ENCODE measurements around the gene NFATC1.
"Not testable (repeated sequence)": the region's sequence is repeated elsewhere in the genome, so short reads cannot be mapped to it uniquely, and the experiment has no call there.

NFATC1 gene

DNA sequence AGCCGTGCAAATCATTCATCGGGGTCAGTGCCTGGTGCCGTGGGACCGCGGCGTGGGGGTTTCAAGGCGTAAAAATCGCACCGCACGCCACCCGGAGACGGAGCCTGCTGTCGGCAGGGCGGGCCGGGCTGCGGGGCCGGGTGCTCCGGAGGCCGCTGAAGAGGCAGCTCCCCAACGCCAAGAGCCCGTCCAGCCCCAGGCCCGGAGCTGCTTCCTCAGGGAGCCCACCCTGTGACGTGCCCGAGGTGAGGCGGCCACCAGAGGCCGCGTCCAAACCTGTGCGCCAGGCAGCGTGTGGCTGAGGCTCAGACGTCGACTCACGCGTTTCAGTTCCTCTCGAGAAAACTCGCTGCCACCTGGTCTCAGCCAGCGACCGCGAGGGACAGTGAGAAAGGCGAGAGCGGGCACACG, 98.1 kb downstream of the NFATC1 start:
- DNase-seq = no peak

DNA sequence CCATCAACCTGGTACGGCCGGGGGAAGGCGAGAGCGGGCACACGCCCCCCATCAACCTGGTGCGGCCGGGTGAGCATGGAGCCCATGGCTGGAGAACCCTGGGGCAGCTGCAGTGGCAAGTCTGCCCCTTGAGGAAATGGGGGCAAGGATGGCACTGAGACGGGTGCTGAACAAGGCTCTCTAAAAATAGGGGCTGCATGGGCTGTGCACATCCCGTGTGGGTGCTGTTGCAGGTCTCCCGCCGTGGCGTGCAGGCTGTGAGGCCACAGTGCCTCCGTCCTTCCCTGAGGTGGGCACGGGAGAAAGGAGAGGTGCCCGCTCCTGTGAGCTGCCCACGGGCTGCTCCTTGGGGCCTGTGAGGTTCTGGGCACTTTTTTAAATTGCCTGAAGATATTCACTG, 99.2 kb downstream of the NFATC1 start:
- DNase-seq = no peak

DNA sequence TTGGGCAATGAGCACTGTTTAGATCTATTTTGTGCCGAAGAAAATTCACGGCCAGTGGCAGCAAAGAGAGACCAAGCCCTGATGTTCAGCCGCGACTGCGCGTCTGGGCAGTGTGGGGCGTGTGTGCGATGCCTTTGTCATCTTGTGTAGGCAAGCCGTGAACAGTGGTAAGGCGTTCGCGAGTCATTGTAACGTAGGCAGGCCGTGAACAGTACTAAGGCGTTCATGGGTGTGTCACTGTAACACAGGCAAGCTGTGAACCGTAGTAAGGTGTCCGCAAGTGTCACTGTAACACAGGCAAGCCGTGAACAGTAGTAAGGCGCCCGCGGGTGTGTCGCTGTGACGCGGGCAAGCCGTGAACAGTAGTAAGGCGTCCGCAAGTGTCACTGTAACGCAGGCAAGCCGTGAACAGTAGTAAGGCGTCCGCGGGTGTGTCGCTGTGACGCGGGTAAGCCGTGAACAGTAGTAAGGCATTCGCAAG, 99.9 kb downstream of the NFATC1 start:
- DNase-seq = no peak

DNA sequence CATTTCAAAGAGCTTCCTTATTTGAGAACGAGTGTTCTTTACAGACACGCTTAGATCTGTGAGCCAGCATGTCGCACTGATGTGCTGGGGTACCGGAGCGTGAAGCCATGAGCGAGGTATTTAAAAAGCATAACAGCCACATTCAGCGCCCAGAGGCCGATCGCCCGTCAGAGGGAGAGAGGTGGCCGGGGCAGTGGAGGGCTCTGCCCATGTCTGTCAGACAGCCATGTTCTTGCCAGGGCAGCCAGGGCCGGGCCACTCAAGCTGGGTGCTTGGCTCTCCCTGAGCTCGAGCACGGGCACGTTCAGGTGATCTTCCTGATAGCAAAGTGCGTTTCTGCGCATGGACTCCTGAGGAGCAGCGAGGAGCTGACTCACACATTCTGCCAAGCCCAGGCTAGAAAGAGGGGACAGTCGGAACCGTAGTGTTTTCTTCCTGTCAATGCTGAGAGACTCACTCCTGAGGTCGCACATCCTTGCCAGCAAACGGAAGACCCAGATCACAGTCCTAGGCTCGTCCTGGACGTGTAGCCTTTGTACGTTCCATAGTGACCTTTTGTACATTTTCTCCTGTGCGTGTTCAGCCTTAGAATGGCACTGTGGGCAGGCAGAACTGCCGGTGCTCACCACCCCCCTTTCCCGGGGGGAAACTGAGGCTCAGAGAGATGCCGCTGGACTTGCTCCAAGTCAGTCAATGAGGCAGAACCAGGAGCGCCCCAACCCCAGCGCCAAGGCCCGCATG, 100.7 kb downstream of the NFATC1 start:
- DNase-seq = no peak

DNA sequence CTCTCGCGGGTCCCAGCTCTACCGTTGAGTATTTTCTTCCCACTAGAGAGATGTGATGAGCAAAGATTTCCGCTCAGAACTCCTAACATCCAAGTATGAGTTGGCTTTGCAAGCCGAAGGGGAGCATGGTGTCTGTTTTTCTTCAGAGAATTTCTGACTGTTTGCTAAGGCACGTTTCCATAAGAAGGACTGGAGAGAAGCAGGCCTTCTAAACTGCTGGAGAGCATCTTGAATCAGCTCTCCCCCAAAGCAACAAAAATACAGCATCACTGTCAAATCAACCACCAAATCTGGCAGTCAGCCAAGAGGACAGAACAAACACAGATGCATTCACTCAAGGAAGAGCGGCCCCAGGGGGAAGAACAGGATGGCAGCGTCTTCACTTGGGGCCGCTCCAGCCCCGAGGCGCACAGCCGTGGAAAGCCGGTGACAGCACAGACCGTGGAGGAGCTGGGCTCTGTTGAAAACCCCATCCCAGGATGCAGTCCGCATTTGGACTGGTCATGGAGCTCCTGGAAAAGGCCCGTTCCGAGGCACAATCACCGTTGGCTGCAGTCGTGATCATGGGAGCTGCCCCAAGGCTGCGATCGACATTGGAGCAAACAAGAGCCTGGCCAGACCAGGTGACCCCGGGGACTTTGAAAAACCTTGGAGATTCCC, 101.4 kb downstream of the NFATC1 start:
- no peak for DNase-seq

DNA sequence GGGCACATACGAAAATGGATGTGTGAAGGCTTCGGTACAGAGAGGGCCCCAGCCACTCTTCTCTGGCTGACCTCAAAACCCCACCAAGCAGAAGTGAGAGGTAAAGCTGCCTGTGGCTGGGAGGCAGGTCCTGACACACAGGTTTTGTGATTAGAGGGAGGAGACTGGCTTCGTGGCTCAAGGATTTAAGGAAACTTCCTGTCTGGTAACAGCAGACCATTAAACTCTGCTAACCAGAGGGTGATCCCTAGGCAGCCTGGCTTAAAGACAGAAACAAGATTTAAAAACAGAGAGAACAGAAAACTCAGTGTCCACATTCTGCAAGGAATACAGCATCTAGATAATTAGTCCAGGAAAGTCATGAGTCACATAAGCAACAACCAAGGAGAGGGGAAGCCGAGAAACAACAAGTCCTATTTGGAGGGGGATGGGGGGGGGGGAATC, 101.9 kb downstream of the NFATC1 start:
- no peak for DNase-seq

DNA sequence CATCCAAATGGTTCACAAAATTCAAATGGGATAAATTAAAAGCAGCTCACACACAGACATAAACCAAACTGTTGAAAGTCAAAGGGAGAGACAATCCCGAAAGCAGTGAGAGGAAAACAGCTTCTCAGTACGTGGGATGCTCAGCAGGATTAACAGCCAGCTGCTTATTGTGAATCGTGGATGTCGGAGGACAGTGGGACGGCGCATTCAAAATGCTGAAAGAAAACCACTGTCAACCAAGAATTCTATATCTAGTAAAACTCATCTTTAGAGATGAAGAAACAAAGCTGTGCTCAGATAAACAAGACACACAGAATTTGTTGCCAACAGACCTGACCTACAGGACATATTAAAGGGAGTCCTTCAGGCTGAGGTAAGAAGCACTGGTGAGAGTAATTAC, 102.9 kb downstream of the NFATC1 start:
- no peak for DNase-seq

DNA sequence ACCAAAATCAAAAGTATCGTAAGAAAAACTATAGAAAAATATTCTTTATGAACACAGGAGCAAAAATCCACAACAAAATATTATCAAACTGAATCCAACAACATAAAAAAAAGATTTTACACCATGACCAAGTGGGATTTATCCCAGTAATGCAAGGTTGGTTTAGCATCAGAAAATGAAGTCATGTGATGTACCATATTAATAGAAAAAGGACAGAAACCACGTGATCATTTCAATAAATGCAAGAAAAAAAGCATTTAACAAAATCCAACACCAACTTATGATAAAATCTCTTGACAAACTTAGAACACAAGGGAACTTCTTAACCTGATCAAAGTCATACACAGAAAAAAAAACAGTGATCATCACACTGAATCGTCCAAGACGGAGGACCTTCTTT, 105.3 kb downstream of the NFATC1 start:
- no peak for DNase-seq

DNA sequence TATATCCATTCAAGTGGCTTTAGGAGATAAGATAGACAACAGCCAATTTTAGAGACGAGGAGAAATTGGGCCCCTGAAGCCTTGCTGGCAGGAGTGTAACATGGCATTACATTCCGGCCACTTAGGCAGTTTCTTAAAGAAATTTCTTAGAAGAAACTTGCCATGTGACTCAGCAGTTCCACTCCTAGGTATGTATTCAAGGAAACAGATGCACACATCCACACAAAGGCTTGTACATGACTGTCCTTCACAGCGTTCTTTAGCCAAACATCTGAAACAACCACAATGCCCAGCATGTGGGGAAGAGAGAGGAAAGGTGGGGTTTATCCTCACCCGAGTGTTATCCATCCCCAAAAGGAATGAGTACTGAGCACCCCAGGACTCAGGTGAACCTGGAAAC, 107.1 kb downstream of the NFATC1 start:
- no peak for DNase-seq

DNA sequence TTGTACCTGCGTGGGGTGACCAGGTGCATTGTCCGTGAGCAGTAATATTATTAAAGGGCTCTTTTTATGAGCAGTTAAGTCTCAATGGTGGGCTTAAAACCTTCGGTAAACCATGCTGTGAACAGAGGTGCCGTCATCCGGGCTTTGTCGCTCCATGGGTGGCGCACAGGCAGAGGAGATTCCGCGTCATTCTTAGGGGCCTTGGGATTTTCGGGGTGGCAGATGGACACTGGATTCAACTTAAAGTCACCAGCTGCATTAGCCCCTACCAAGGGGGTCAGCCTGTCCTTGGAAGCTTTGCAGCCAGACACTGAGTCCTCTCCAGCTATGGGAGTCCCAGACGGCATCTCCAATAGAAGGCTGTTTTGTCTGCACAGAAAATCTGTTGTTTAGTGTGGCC, 107.7 kb downstream of the NFATC1 start:
- no peak for DNase-seq

DNA sequence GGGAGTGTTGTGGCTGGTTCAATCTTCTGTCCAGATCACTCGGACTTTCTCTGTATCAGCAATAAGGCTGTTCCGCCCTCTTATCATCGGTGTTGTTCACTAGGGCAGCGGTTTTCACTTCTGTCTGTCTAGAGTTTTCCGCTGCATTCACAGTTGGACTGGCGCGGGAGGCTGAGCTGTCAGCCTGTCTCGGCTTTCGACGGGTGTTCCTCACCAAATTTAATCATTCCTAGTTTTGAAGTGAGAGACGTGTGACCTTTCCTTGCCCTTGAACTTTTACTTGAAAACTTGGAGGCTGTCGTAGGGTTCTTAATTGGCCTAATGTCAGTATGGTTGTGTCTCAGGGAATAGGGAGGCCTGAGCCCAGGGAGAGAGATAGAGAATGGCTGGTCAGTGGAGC, 108.3 kb downstream of the NFATC1 start:
- DNase-seq = no peak

DNA sequence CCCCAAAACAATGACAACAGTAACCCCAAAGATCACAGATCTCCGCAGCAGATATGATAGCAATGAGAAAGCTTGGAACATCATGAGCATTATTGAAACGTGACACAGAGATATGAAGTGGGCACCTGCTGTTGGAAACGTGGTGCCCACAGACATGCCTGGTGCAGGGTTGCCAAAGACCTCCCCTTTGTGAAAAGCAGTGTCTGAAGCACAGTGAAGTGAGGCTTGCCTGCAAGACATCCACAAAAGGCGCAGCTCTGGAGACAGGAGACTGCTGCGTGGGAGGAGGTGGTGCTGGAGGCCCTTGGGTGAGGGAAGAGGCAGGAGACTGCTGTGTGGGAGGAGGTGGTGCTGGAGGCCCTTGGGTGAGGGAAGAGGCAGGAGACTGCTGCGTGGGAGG, 108.8 kb downstream of the NFATC1 start:
- not testable (repeated sequence) for DNase-seq

DNA sequence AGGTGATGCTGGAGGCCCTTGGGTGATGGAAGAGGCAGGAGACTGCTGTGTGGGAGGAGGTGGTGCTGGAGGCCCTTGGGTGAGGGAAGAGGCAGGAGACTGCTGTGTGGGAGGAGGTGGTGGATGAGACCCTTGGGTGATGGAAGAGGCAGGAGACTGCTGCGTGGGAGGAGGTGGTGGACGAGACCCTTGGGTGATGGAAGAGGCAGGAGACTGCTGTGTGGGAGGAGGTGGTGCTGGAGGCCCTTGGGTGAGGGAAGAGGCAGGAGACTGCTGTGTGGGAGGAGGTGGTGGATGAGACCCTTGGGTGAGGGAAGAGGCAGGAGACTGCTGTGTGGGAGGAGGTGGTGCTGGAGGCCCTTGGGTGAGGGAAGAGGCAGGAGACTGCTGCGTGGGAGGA, 109.7 kb downstream of the NFATC1 start:
- DNase-seq = not testable (repeated sequence)

DNA sequence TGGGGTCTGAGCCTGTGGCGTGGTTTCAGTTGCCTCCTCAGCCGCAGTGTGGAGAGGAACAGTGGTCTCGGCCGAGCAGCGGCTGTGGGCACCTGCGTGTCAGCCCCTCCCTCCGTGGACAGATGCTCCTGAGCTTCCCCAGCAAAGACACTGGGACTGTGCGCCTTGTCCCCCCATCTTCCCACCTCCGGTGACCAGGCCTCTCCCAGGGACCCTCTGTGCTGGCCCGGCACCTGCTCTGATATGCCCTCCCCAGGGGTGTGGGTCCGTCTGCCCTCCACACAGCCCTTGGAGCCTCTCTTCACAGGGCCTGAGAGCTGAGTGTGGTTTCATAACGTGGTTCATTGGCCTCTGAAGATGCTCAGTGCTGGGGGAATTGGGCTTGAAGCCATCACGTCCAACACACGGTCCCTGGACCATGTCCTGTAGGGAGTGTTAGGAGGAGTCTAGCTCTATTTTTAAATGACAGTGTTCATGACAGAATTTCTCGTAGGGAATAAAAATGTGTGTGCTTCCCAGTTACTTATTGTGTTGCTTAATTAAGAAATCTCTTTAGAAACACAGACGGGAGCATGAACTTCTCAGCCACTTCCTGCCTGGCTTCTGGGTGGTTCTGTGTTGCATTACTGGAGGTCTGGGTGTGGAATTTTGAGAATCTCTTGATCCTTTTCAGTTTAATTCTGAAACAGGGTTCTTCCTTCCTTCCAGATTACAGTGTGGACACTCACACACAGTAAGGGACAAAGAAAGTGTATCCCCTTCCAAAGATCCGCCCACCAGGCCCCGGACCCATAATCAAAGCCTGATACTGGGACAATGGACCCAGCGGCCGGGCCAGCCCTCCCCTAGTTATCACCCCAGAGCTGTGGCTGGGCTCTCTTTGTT, 110.7 kb downstream of the NFATC1 start:
- no peak for DNase-seq

DNA sequence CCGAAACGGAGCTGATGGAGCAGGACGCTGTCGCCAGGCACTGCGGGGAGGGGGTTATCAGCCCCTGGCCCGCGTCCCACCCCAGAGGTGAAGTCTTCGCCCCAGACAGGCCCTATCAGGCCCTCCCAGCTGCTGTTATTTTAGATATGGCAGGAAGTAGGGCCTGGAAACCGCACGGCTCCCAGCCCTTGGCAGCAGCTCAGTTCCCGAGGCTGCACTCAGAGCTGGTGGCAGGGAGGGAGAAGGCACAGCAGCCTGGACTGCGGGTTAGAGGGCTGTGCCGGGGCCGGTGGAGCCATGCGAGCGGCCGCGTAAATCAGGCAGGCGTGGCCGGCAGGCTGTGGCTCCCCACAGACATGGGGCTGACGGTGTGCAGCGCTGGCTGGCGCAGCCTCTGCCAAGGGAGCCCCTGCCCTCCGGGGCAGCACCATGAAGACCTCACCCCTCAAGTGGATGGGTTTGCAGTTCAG, 111.4 kb downstream of the NFATC1 start:
- no peak for DNase-seq

DNA sequence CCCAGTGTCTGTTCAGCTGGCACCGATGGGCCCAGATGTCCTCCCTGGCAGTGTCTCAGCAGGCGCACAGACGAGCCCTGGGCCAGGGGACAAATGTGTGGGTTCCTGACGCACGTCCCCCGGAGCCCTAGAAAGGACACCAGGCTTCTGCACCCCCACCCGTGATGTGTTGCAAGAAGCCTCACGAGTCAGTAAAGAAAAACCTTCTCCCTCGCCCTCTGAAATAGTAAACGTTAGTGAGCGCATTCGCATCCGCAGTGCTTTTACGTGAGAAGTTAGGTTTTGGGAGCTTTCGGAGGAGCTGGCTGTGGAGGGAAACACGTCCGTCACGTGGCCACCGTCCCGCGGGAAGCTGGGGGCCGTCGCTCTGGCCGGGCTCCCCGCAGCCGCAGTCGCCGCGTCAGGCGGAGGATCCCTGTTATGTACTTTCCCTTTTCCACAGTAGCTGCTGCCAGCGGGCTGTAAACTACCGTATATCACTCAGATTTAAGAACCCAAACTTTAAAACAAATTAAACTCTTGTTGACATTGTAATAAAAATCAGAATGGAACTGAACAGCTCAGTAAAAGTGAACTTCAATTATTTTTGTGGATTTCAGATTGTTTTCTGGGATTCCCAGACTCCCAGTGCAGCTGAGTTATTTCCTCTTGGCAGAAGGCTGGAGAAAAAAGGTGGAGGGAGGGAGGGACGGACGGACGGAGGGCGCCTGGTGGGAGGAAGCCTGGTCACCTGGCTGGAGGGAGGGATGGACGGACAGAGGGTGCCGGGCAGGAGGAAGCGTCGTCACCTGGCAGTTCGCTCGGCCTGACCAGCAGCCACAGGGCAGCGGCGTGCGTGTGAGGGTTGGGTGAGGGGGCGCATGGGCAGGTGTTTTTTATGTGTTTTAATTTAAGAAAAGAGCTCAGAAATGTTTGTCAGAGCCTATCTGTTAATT, 112.1 kb downstream of the NFATC1 start:
- DNase-seq = no peak

DNA sequence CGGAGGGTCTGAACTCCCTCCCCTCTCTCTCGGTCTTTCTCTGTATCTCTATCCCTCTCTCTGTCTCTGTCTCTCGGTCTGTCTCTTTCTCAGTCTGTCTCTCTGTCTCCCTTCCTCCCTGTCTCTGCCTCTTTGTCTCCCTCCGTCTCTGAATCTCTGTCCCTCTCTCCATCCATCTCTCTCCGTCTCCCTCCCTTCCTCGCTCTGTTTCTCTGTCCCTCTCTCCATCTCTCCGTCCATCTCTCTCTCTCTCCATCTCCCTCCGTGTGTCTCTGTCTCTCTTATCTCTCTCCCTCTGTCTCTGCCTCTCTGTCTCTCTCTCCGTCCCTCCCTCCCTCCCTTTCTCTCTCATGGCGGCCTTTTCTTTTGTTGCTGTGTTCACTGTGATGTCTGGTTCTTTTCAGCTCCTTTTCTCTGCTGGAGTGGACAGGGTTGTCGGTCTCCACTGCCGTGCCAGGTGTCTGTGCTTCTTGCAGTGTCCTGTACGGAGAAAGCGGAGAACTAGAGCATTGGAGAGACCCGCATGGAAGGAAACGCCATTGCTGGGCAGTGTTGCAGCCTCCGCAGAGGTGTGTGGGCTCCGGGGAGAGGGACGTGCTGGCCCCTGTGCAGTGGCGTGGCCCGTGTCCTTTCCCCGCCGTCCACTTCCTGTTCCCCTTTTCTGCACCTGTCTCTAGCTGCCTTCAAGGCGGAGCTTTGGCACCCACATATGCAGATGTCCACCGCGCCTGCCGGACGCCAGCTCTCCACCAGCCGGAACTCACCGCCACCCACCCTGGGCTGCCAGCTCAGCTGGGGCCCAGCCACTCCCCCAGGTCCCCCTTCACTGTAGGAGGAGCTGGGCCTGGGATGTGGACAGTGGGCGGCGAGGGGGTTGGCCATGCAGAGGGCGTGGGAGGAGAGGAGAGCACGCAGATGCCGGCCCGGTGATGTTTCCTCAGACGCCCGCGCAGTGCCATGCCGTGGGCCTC, 113.1 kb downstream of the NFATC1 start:
- no peak for DNase-seq

DNA sequence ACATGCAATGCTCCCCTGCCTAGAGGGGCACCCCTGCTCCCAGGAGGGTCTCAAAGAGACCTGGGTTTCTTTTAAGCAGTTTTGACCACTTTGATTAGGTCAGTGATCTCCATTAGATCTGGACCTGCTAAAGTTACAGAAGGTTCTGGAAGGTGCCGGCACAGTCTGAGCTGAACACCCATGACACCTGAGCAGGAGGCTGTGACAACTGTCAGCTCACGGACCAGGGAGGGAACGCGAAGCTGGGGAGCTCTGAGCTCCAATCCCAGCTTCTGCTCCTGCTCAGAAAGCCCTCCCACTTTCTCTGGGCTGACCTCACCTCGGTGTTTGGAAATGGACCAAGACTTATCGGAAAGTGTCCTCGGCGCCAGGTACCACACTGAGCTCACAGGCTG, 113.8 kb downstream of the NFATC1 start:
- no peak for DNase-seq

DNA sequence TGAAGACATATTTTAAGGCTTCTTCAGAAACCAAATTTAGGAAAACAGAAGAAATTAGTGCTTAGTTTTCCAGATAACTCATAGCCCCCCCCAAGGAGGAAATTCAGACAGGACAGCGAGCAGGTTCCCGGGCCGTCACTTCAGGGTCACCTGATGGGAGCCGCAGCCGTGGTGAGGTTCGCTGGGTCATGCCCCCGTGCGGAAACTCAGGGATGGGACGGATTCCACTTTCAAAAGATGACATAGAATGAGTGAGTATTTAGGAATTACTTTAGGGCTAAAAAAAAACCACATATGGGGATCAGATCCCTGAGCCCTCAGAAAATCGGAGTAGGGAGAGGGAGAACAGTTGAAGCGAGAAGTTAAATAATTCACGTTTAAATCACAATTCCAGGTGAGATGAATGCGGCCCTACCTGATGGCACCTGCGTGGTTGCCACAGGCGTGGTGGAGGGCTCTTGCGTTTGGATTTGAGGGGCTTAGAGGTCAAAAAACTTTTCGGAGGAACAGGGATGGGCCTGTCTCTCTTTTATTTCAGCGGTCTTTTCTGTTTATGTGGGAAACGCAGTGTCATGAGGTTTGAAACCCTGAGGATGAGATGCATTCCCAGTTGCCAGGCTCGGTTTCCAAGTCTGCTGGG, 114.4 kb downstream of the NFATC1 start:
- no peak for DNase-seq

DNA sequence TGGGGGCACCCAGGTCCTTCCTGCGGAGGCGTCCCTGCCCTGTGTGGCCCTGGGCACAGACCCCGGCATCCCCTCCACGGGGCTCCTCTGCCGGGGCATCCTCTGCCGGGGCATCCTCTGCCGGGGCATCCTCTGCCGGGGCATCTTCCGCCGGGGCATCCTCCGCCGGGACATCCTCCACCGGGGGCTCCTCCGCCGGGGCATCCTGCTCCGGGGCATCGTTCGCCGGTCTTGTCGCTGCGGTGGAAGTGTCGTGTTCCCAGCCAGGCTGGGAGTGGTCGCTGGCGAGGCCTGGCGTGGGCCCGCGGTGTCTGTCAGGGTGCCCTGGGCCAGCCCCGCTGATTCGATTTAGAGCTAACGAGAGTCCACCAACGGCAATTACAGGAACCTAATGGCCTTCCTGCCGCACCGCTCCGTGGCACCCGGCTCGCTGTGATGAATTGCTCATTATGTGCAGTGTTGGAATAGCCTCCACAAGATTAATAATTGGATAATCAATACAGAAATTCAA, 115.1 kb downstream of the NFATC1 start:
- no peak for DNase-seq

All from NCI-H510A (cell line).